ENCODE data around the gene GGT5.
"Not testable (repeated sequence)": the region's sequence is repeated elsewhere in the genome, so short reads cannot be mapped to it uniquely, and the experiment has no call there.

GGT5 gene, protein sequence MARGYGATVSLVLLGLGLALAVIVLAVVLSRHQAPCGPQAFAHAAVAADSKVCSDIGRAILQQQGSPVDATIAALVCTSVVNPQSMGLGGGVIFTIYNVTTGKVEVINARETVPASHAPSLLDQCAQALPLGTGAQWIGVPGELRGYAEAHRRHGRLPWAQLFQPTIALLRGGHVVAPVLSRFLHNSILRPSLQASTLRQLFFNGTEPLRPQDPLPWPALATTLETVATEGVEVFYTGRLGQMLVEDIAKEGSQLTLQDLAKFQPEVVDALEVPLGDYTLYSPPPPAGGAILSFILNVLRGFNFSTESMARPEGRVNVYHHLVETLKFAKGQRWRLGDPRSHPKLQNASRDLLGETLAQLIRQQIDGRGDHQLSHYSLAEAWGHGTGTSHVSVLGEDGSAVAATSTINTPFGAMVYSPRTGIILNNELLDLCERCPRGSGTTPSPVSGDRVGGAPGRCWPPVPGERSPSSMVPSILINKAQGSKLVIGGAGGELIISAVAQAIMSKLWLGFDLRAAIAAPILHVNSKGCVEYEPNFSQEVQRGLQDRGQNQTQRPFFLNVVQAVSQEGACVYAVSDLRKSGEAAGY

DNA sequence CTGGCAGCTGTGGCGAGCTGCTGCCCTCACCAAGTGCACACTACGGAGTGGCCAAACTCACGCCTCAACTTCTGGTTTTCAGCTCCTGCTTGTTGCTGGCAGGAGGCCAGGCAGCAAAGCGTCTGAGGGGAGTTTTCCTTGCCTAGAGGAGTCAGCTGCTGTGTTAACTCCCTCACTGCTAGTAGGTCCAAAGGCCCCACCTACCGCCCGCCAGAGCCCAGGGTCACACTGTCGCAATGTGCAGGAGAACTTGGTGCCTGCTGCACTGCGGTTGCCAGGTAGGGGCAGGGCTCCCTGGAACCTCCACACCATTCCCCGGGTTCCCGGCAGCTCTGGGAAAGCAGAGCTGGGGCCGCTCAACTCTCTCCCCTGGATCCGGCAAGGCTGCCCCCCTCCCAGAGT lies at the start of gene GGT5:
Gene GGT5 (minus strand): TSS at position 53 of the 402 bp plus-strand sequence. CDS start 357 bp downstream, outside the sequence.
- DNase-seq, result not testable (repeated sequence)

DNA sequence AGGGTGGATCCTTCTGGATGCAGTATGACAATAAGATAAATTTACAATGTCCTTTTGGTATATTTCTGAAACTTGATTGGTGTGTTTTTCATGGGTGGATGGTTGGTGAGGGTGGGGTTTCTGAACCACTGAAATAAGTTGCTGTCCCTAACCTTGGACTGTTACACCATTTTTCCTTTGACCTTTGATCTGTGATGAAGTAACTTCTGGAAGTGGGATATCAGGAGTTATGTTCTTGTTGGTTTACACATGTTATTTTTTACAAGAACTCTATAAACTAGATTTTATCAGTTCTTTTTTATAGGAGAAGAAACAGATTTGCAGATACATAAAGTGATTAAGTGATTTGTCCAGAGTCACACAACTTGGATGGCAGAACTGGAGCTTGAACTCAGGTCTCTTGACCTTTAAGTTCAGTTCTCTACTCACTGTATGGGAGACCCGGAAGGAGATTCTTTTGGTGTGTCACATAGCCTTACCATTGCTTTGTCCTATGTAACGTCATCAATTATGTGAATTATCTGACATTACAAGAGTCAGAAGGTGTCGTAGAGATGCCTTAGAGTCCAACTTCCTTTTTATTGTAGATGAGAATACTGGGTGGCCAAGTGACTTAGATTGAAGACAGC lies 47.4 kb upstream of the GGT5 start:
- DNase-seq, result not testable (repeated sequence)

DNA sequence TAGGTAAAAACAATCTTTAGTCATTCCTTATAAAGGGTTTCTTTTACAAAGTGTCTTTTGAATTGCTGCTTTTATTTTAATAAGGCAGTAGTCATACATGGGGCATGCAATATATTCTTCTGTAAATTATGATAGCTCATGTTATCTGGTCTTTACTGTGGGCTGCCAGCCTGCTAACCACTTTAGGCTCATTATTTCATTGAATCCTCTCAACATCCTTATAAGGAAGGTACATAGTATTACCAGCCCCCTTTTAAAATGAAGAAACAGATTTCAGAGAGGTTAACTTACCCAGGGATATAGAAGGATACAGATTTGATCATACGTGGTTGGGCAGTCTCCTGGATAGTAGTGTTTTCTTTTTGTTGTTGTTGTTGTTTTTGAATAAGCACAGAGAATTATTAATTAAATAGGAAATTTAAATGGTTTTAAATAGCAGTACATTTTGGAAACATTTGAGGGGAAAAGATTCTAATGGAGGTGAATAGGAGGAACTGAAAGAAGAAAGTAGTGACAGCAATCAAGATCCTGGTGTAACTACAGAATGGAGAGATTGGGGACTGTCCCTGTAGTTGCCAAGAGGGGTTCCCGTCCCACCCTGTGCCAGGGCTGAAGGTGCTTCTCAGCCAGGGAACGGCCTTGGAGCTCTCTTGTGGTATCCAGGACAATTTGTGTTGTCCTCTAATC lies 46.8 kb upstream of the GGT5 start:
- DNase-seq, result no peak

DNA sequence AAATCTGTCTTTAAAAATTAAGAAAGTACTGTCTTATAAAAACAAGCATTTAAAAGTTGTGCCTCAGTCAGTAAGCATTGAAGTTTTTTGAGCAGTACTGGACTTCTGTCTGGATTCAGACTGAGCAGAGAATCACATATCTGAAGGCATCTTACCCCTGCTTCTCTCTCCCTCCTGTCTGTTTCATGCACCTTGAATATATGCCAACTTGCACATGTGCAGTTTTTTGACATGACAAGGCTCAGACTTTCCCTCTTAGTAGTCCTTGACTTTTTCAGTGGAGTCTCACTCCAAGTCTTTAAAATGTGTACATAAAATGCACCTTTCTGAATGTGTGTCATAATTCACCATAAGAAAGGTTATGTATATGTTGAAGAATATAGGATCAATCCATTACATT lies 45.6 kb upstream of the GGT5 start:
- no peak for DNase-seq

DNA sequence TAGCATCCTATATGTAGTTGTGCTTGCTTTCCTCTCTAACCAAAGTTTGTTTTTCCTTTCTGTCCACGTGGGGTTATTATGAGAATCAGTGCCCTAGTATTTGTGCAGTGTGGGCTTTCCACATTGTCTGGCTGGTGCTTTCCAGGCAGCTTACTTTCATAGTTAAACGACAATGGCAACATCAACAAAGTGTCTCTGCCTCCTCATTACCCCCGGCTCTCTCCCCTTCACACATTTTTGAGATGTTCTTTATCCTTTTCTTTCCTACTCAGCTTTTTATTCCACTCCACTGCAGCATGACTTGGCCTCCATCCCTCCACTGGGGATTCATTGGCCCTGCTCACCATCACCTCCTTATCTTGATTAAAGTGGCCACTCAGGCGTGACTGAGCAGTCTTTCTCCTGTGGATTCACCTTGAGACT lies 44.9 kb upstream of the GGT5 start:
- DNase-seq, result no peak

DNA sequence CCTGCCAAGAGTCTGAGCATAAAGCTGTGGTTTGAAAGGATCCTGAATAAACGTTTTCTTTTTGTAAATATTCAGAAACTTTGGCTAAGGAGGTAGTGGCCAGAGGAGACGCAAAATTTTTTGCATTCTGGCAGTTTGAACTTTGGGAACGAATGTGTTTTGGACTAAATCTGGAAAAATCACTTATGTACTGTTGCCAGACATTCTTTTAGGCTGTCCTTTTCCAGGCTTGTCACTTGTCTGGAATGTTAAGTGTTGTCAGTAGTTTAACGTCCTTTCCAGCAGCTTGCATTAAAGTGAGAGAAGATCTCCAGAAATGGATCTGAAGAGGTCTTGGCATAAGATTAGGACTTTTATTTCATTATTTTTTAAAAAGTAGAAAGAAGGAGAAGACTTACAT lies 44.2 kb upstream of the GGT5 start:
- no peak for DNase-seq

DNA sequence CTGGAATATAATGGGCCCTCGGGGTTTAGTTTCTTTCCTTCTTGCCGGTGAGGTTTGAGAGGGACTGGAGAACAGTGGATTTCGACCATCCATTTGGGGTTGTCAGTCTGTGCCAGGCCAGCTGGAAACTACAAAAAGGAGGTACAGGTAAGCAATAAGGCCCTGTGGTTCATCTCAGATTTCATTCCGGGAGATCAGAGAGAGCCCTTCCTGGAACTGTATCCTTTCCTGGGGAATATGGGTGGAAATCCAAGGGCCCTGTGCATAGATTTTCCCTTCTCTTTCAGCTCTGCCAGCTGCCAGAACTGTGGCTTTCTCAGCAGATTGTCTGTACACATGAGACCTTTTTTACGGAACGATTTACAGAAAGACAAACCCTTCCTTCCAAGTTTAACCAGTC lies 42.9 kb upstream of the GGT5 start:
- not testable (repeated sequence) for DNase-seq

DNA sequence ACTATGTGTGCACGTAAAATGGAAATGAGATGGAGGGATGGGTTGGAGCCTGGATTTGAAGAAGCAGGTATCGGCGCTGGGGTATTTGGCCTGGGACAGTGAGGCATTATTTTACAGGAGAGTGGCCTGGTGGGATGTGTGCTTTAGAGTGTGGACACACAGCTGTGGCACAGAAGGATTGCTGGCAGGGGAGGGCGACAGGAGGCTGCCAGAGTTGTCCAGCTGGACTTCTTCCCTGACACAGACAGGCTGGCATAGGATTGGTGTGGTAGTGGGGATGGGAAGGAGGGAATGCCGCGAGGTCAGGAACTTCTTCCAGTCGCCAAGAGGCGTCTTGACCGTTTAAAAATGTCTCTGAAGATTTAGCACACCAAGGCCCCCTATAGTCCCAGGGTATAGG lies 42.3 kb upstream of the GGT5 start:
- DNase-seq, result not testable (repeated sequence)

DNA sequence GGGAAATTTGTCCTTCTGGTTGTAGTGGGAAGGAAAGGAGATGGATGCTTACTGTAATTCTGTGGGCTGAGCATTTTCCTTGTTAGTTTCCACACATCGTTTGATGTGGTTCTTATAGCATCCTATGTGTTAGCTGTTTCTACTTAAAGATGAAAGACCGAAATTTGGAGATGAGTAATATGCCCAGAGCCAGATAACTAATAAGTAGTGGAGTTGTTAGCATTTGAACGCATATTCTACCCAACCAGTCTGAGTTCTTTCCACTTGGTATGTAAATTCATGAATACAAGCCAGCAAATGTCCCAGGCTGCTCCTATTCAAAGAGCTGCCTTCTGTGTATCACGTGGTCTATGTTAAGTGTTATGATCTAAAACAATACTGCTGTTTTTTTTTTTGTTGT lies 40.4 kb upstream of the GGT5 start:
- DNase-seq, result no peak

DNA sequence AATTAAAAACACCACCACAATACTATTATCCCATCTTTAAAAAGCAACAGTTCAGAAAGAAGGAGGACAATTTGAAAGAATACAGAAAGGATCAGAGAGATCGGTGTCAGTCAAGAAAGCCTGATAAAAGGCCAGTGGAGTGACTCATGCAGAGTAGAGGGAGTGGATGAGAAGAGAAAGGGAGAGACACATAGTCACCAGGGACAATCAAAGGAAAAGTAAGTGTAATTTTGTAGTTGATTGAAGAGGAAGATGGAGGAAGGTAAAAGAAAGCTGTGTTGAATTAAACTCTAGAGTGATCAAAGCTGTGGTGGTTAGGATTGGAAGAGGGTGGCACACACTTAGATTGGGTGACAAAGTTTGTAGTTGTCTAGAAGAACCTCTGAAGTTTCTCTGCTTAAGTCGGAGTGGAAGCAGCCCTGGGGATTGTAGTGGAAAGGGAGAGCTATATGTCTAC lies 39.9 kb upstream of the GGT5 start:
- DNase-seq, result no peak

DNA sequence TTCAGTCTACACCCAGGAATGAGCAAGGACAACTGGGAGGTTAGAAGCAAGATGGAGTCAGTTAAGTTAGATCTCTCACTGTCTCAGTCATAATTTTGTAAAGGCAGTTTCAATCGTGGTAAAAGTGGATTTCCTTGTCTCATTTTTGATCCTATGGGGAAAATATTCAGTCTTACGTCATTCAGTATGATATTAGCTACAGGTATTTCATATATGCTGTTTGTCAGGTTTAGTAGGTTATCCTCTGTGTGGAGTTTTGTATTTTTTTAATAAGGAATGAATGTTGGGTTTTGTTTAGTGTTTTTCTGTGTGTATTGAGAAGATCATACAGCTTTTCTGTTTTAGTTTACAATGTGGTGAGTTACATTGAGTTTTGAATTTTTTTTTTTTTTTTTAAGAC lies 37.5 kb upstream of the GGT5 start:
- DNase-seq, result no peak

DNA sequence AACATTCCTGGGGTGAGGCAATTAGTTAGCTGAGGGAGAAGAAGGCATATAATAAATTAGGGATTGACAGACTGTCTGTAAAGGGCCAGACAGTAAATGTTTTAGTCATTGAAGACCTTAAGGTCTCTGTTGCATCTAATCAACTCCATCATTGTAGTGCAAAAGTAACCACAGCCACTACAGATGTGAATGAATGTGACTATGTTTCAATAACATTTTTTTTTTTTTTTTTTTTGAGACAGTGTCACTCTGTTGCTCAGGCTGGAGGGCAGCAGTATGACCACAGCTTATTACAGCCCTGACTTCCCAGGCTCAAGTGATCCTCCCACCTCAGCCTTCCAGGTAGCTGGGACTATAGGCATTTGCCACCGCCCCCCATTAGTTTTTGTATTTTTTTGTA lies 35.5 kb upstream of the GGT5 start:
- not testable (repeated sequence) for DNase-seq

DNA sequence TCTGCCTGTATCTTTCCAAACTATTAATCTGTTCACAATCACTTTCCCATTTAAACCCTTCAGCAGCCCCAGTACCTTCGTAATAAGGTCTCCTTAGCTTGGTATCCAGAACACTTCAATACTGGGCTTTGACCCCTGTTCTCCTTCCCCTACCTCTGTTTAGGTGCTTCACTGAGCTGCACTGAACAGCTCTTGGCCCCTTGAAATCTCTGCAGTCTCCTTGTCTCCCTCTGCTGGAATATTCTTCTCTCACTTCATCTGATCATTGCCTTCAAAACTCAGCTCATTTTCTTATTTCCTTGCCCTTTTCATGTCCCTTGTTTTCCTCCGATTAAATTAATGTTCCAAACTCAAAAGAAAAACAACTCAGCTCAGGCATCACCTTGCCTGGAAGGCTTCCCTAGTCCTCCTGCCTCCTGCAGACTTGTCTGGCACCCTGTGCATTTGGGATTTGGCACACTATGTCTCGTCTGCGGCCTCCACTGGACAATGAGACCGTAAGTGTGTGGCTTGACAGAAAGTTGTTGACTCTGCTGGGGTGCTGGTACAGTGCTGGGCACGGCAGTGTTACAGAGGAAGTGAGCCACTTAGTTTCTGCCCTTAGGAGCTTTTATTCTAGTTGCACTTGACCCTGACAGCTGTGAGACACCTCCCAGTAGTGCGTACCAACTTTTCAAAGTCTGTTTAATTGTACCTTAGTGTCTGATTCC lies 30.0 kb upstream of the GGT5 start:
- not testable (repeated sequence) for DNase-seq

DNA sequence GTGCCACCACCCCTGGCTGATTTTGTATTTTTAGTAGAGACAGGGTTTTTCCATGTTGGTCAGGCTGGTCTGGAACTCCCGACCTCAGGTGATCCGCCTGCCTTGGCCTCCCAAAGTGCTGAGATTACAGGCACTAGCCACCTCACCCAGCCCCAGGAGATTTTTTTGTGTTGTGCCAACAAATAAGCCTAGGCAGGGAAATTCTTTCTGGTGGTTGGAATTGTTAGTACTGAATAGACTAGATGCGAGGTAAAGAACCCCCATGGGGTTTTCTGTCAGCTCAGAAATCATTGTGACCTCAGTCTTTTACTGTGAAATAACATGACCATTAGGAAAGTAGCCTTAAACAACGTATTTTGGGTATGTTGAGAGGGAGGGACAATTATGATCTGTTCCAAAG lies 29.0 kb upstream of the GGT5 start:
- not testable (repeated sequence) for DNase-seq

DNA sequence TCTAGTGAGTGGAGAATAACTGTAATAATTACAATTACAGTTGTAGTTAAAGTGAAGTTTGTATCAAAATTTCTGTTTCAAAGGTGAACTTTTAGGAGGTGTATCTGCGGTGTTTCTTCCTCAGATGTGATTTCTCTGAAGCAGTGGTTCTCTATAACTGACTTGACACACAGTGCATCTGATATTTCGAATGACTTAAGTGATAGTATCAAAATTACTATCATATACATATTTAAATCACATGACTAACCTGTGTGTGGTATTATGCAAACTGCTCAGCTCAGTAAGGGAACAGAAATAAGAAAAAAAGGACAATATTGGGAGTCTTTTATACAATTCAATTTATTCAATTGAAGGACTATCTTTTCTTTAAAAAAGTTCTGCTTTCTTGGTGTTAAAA lies 28.1 kb upstream of the GGT5 start:
- DNase-seq, result not testable (repeated sequence)

DNA sequence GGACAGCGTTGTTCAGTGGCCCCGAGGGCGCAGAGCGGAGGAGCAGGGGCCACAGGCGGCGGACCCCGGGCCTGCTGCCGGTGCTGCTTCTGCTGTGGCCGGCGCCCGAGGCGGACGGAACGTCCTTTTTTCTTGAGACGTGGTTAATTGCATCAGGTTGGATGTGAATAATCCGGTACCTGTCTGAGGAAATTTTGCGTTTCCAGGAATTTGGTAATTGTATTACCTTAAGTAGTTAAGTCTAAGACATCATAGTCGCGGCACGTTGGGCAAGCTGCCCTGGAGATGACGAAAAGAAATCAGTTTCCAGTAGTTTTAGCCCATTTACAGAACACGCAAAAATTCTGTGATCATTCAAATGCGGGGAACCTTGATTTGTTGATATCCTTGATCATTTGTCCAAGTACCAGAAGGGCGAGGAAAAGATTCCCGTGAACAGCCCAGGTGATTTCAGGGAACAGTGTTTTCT lies 26.5 kb upstream of the GGT5 start:
- peak; percentile 50 for DNase-seq

DNA sequence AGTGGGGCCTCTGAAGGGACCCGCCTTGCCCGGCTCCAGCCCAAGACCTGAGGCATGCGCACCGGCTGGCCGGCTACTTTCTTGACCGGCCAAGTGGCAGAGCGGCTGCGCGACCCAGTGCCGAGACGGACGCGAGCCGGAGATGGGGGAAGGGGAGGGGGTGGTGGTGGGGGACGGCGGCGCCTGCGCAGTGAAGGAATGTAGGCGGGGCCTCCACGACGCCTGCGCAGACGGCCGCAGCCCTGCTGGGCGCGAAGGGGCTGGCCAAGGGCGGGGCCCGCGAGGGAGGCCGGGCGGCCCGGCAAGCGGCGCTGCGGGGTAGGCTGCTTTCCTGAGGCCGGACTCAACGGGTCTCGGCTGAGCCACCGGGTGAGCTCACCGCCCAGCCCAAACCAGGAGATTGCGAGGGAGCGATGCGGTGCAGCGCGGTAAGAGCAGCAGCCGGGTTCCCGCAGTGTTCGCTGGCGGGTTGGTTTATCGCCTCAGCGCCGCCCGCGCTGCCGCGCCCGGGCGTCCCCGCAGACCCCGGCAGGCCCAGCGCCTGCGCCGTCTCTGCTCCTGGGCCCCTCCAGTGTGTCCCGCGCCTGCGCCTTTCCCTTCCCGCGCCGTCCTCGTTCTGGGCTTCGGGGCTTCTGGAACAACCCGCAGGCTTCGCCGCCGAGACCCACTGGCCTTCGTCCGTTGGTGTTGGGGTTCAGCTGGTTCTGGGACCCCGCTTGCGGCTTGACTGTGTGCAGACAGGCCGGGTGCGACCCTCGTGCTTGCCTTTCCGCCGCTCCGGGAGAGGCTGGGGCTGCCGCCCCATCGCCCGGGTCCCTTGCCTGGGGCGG lies 25.9 kb upstream of the GGT5 start, which contains the start of gene SPECC1L:
Gene SPECC1L (plus strand): TSS at position 276 of the 830 bp plus-strand sequence. CDS start 31,401 bp downstream, outside the sequence.
- DNase-seq, result peak; percentile 85

DNA sequence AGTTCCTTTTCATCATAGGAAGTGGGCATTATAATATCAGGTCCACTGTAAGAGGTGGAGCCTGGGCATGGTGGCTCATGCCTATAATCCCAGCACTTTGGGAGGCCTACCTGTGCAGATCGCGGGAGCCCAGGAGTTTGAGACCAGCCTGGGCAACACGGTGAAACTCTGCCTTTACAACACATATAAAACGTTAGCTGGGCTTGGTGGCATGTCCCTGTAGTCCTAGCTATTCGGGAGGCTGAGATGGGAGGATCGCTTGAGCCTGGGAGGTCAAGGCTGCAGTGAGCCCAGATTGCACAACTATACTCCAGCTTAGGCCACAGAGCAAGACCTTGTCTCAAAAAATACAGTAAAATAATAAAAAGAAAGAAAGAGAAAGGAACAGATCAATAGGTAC lies 21.6 kb upstream of the GGT5 start:
- DNase-seq, result not testable (repeated sequence)

DNA sequence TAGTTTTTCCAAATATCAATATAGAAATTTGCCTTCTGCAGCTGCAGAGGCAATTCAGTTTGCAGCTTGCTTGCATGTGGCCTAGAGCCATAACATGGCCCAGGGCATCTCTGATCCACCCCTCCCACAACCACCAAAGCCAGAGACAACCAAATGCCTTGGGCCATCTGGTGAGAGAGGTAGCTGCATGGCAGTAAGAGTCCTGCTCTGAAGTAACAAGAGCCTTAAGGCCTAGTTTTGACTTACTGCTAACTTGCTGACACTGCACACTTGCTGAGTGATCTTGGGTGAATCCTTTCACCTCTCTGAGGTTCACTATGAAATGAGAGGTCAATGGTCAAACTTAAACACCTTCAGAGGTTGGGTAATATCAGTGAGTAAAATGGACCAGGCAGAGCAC lies 20.9 kb upstream of the GGT5 start:
- no peak for DNase-seq

DNA sequence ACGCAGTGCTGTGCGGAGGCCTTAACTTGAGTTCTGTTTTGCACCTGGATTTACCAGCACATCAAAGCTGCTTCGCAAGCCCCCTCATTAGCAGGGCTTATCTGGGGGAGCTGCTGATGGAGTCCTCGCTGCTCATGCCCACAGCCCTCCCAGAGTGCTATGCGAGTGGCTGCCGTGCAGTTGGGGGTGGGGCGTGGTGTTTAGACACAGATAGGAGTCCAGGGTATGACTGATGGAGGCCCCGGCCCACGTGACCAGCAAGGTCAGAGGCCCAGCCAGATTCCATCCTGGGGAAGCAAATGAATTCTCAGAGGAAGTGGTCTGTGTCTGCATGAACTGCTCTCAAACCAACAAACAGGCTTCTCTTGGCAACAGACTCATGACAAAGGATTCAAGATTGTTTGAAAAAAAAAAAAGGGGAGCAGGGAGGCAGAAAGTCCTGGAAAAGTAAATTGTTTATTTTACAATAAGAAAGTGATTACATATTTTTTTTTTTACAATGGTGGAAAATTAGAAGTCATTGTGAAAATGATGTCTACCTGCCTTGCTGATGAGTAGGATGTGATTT lies 19.5 kb upstream of the GGT5 start:
- DNase-seq, result not testable (repeated sequence)

DNA sequence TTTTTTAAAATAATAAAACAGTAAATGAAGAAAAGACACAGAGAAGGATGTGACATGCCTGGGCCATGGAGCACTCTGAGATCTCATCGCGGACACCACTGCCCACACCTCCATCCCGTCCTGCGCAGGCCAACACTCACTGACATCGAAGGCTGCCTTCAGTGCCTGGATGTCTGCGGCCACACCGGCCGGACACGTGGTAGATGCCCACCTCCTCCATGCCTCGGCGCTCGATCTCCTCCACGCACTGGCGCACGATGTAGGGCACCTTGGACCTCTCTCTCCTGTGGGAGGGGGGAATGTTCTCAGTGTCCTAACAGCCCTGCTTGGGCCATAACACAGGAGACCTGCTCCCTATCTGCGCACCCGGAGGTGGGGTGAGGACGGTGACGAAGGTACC lies 18.6 kb upstream of the GGT5 start:
- DNase-seq, result not testable (repeated sequence)

All from DMS53 (cell line).